PC-9 (cell line): ENCODE results near the gene TRPV6.

Experiments used
- EZH2 ChIP-seq: fragments of 200-600 bp; sonication (generic); IDR thresholded peaks from 2 replicates; pipeline ENCODE4 v1.8.0; 2017; ENCODE audit warnings: antibody characterized with exemption, low read depth
- TF ChIP-seq, protein P1 (sequence below): fragments of 200-600 bp; sonication (generic); conservative IDR thresholded peaks from 2 replicates; pipeline ENCODE4 v1.6.1; 2017; ENCODE audit warnings: mixed run types, antibody characterized with exemption, mild to moderate bottlenecking, moderate library complexity

DNA sequence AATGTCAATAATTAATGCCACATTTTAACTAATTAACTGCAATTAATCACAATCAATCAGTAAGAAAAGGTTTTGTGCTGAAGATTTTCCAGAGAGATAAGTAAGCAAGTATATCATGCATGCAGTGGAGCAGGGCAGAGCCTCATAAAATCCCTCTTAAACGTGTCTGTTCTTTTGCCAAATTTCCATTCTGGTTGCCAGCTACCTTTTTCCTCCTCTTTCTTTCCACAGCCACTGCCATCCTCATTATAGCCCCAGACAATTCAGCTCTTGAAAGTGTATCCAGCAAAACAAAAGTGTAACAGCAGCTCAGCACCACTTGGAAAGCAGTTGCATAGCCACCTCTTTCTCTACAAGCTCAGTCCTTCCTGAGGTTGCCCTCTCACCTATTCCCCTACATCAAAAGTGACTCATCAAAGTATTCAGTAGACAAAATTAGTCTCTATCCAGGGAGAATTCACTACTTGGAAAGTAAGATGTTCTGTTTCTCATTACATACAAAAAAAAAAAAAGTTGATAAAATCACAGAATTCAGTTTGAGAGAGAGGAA, 57.5 kb downstream of the TRPV6 start:
- TF ChIP-seq EZH2: no peak
- TF ChIP-seq, protein P1, sequence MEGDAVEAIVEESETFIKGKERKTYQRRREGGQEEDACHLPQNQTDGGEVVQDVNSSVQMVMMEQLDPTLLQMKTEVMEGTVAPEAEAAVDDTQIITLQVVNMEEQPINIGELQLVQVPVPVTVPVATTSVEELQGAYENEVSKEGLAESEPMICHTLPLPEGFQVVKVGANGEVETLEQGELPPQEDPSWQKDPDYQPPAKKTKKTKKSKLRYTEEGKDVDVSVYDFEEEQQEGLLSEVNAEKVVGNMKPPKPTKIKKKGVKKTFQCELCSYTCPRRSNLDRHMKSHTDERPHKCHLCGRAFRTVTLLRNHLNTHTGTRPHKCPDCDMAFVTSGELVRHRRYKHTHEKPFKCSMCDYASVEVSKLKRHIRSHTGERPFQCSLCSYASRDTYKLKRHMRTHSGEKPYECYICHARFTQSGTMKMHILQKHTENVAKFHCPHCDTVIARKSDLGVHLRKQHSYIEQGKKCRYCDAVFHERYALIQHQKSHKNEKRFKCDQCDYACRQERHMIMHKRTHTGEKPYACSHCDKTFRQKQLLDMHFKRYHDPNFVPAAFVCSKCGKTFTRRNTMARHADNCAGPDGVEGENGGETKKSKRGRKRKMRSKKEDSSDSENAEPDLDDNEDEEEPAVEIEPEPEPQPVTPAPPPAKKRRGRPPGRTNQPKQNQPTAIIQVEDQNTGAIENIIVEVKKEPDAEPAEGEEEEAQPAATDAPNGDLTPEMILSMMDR: no peak
